GM12872 (cell line): Measurements from ENCODE around the gene SCG3.

ENCODE experiments used
- CTCF ChIP-seq: IDR thresholded peaks from 3 replicates; pipeline ENCODE4 v1.5.1; 2011; ENCODE audit warnings: low read depth, mild to moderate bottlenecking, low read length, moderate library complexity; ENCODE audit not compliant: insufficient read depth

Gene SCG3

GRCh38 chr15:51652084-51652668 lies 29.1 kb upstream of the SCG3 start:
- TF ChIP-seq CTCF, result no peak

GRCh38 chr15:51658664-51659063 lies 22.6 kb upstream of the SCG3 start:
- no peak for TF ChIP-seq CTCF

- TF ChIP-seq CTCF, result no peak
Observed at GRCh38 chr15:51661072-51661471, 20.2 kb upstream of the SCG3 start.

GRCh38 chr15:51667478-51667877 lies 13.8 kb upstream of the SCG3 start:
- TF ChIP-seq CTCF, result no peak

GRCh38 chr15:51668446-51668845 lies 12.9 kb upstream of the SCG3 start:
- TF ChIP-seq CTCF, result no peak

- no peak for TF ChIP-seq CTCF
Observed at GRCh38 chr15:51669381-51669780, 11.9 kb upstream of the SCG3 start.

GRCh38 chr15:51672155-51672687 lies 9.1 kb upstream of the SCG3 start:
- TF ChIP-seq CTCF, result no peak
